Breast epithelium (tissue), 3 donors: Measurements from ENCODE around the gene KLF1.

Experiments used
- POLR2A ChIP-seq: fragments of 450-650 bp; IDR thresholded peaks from one replicate; pipeline ENCODE4 v1.6.1; 2016; ENCODE audit warnings: antibody characterized with exemption, mild to moderate bottlenecking, moderate library complexity
- TF ChIP-seq, protein P1 (sequence below), 3 donors: fragments of 450-650 bp; IDR thresholded peaks; one replicate each; pipeline ENCODE4 v1.5.1; 2016 to 2017; ENCODE audit warnings: antibody characterized with exemption in 3 of 3, mild to moderate bottlenecking in 3 of 3, moderate library complexity in 3 of 3

DNA sequence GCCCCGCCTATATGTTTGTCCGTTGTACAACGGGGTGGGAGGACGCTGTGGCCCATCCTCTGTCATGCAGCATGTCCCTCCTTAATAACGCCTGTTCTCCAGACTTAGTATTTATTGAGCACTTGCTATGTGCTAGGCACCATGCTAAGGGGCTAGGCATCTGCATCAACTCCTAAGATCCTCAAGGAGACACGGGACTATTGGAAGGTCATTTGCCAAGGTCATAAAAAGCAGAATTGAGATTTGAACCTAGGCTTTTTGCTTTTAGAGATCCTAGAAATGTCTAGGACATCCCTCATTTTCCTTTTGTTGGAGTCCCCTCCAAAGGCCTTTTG, 50.5 kb downstream of the KLF1 start:
- TF ChIP-seq, protein P1, sequence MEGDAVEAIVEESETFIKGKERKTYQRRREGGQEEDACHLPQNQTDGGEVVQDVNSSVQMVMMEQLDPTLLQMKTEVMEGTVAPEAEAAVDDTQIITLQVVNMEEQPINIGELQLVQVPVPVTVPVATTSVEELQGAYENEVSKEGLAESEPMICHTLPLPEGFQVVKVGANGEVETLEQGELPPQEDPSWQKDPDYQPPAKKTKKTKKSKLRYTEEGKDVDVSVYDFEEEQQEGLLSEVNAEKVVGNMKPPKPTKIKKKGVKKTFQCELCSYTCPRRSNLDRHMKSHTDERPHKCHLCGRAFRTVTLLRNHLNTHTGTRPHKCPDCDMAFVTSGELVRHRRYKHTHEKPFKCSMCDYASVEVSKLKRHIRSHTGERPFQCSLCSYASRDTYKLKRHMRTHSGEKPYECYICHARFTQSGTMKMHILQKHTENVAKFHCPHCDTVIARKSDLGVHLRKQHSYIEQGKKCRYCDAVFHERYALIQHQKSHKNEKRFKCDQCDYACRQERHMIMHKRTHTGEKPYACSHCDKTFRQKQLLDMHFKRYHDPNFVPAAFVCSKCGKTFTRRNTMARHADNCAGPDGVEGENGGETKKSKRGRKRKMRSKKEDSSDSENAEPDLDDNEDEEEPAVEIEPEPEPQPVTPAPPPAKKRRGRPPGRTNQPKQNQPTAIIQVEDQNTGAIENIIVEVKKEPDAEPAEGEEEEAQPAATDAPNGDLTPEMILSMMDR (IDR thresholded peaks at IDR 0.05) = no peak
- no peak for TF ChIP-seq POLR2A
